Measurements from ENCODE around the gene LRRFIP1.
"Not testable (repeated sequence)": the region's sequence is repeated elsewhere in the genome, so short reads cannot be mapped to it uniquely, and the experiment has no call there.

LRRFIP1 gene

DNA sequence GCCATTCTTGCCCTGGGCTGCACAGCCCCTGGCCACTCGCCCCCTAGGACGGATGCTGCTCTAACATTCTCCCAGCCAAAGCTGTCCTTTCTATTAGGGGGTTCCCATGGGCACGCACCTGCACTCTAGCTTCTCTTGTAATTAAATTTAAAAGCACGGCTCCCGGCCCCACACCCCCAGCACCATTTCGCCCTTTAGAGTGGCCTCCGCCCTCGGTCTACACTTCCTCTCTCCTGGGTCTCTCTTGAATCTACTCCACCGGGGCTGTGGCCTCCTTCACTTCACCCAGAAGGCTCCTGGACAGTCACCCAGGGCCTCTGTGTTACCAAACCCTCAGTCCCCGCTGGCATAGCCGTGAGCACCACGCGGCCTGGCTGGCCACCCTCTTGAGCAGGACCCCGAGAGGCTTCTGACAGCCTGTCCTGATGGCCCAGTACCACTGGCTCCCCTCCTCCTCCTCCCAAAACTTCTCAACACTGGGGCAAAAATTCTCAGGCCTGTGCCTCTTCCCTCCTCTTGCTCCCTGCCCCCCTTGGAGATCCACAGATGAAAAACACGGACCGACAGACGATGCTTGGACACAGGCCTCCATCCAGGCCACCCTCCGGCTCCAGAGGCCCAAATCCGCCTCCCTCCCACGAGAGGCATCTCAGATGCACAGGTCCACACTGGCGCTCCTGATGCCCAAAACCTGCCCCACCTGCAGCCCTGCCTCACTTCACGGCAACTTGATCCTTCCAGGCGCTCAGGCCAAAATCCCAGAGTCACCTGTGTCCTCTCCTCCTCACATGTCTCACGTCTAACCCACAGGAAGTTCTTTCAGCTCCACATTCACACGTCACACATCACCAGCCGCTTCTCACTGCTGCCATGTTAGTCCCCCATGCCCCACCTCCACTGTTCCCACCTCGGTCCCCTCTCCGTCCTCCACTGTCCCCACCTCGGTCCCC is 29.9 kb upstream of the LRRFIP1 start:
- no peak for DNase-seq

DNA sequence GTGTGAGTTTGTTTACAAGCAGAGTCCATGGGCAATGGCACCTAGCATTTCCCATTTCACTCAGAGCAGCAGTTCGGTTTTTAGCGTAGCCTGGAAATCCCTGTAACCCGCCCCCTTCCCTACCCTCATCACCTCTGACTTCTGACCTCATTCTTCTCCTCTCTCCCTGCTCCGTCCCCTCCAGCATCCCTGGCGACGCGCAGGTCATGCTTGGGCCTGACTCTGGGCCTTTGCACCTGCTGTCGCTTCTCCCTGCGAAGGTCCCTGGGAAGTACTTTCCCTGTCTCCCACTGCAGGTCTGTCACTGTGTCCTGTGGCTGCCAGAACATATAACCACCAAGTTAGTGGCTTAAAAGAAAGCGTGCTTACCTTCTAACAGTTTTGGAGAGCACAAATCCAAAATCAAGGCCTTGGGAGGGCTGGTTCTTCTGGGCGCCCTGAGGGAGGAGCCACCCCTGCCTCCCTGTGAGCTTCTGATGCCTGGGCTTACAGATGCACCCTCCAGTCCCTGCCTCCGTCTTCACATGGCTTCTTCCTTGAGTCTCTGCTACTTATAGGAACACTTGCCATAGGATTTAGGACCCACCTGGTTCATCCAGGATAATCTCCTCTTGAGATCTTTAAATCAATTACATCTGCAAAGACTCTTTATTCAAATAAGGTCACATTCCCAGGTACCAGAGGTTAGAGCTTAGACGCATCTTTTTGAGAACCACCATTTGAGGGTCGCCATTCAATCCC is 28.7 kb upstream of the LRRFIP1 start:
- DNase-seq = no peak

DNA sequence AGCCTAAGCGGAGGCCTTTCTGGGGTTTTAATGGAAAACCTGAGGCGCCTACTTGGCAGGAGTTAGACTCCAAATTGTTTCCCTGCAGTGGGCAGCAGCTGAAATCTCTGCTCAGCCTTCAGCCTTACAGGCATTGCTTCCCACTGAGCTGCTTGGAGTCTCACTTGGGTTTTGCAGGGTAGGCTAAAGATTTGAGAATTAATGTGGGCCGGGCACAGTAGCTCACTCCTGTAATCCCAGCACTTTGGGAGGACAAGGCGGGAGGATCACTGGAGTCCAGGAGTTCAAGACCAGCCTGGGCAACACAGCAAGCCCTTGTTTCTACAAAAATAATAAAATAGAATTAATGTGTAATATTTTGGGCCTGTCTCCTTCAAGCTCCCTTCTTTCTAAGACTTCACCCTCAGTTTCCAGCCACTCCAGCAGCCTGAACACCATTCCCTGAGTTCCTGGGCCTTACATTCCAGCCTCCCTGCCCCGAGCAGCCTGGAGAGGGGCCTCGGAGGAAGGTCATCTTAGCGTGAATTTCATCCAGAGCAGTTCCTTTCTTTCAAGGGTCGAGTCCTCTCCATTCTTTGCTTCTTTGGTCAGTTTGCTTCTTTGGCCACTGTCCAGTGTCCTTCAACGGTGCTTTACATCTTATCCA is 27.8 kb upstream of the LRRFIP1 start:
- DNase-seq = no peak

DNA sequence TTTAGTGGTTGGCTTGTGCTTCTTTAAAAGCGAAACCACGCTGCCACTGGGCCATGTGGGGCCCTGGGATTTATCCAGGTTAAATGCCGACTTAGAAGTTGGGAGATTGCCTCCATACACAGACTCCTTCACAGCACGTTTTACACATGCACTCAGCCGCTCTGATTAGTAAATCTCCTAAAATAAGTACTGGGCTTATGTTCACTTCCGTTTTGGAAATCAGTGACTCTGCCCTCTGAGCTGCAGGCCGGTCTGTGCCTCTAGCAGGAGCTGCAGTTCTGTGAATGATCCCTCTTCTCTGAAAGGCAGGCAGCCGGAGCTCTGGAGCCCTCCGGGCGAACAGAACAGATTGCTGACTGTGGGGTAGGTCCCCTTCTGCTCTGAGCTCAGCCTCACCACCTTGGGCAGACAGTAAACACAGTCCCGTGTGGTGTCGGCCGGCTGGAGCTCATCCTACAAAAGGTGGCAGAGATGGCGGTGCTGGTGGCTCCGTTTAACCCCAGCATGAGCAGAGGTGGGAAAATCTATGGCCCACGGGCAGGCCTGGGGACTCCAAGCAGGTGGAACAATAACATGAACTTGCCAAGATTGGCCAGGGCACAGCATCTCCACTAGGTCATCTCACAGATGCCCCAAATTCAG is 27.1 kb upstream of the LRRFIP1 start:
- no peak for DNase-seq

DNA sequence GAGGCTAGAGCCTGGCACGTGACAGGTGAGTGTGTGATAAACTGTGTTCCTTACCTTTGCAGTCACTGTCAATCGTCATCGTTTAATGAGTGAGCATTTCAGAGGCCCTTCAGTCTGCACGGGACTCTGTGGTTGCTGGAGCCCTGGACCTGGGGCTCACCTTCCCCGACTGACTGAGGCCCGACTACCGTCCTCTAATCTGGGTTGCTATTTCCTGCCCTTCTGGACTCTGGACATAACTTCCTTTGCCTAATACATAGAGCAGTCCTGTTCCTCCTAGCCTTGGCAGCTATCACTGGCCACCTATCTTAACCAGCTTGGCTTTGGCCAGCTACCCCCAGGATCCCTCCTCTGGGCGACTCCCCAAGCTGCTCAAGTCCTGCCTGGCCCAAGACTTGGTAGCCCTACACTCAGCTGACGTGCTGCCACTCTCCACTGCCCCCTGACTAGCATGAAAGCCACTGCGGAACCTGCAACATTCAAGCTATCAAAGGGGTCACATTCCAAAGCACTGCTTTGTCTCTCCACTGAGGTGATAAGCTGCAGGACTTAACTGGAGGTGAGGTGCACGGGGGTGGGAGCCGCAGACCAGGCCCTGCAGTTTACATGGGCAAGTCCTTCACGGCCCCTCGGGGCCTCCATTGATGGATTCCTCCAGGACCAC is 25.8 kb upstream of the LRRFIP1 start:
- DNase-seq = no peak

DNA sequence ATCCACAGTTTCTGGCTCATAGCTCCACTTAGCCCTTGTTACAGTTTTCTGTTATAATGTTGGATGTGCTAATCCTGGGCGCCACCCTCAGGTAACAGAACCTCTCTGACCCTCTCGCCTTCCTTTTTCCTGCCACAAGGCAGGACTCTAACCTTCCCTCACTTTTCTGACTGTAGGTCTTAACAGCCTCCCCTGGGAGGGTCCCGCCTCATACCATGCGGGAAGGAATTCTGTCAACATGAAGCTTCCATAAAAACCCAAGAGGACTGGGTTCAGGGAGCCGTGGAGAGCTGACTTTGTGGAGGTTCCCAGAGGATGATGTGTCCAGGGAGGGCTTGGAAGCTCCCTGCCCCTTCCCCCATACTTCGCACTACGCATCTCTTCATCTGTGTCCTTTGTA is 25.0 kb upstream of the LRRFIP1 start:
- no peak for DNase-seq

DNA sequence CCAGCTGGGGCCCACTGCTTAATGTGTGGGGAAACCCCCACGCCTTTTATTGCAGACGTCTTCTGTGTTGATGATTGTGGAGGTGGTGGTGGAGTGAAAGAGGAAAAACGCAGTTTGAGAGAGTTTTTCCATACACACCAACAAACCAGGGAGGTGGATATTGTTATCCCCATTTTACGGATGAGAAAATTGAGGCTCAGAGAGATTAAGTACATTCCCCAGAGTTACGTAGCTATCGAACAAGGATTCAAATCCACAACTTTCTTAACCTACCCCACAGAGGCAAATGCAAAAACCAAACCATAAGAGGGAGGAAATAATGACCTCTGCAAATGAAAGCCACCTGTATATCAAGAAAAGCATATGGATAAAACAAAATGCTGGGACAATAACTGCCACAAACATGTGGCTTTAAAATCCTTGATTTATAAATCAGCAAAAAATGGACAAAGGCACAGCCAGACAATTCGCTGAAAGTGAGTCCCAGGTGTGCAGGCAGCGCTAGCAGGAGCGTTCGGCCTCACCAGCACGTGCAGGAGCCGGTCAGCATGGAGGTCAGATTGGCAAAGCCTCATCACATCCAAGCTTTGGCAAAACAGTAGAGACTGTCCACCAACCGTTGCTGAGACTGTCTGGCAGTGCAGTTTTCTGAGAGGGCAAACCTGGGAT is 24.2 kb upstream of the LRRFIP1 start:
- no peak for DNase-seq

DNA sequence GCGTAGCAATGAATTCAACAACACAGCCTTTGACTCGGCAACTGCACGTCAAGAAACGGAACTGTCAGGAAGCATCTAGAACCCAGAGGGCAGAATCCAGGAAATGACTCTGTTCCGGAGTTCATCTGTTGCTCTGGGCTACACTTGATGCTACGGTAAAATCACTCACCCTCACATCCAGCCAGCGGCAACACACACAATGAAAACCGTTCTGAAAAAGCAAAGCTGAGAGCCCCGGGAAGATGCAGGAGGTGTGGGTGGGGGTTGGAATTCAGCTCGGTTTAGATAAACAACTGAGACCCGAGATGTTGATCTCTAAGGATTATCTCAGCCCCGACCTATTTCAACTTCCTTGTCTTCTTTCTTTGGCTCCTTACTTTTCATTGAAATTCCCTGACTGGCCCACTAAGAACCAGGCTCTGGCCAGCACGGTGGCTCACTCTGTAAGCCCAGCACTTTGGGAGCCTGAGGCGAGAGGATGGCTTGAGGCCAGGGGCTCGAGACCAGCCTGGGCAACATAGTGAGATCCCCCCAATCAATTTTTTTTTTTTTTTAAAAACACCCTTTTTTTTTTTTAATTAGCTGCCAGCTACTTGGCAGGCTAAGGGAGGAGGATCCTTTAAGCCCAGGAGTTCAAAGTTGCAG is 23.5 kb upstream of the LRRFIP1 start:
- DNase-seq = peak in 1 of 2 experiments; percentile 28

DNA sequence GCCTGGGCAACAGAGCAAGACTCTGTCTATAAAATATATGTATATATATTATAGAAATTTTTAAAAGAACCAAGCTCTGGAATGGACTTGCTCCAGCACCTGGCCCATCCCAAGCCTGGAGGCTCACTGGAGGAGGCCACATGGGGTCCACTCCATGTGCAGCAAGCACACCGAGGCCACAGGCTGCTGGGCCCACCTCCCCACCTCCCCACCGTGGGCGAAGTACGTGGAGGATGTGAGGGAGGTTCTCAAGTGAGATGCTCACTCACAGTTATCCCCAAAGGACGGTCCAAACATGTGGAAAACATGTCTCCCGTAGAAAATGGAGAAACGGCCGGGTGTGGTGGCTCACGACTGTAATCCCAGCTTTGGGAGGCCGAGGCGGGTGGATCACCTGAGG is 23.0 kb upstream of the LRRFIP1 start:
- no peak for DNase-seq

DNA sequence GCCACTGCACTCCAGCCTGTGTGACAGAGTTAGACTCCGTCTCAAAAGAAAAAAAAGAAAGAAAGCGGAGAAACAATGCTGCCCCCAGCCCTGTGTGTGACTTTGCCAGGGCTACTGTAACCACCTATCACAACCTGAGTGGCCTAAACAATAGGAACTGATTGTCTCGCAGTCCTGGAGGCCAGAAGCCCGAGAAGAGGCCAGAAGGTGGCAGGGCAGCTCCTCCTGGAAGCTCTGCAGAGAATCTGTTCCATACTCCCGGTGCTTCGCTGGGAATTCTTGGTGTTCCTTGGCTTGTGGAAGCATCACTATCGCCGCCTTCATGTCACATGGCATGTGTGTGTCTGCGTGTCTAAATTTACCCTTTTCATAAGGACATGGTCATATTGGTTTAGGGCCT is 22.4 kb upstream of the LRRFIP1 start:
- DNase-seq = peak in 1 of 2 experiments; percentile 18

DNA sequence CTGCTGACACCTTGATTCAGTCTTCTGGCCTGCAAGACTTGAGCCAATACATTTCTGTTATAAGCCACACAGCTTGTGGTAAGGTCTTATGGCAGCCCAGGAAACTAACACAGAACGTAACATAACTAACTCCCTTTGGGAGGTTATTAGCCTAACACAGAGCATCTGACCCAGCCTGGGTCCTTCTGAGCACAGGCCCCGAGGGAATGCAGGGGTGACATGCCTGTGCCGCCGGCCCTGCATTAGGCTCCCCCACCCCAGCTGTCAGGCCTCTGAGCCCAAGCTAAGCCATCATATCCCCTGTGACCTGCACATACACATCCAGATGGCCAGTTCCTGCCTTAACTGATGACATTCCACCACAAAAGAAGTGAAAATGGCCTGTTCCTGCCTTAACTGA is 20.9 kb upstream of the LRRFIP1 start:
- DNase-seq = not testable (repeated sequence)

DNA sequence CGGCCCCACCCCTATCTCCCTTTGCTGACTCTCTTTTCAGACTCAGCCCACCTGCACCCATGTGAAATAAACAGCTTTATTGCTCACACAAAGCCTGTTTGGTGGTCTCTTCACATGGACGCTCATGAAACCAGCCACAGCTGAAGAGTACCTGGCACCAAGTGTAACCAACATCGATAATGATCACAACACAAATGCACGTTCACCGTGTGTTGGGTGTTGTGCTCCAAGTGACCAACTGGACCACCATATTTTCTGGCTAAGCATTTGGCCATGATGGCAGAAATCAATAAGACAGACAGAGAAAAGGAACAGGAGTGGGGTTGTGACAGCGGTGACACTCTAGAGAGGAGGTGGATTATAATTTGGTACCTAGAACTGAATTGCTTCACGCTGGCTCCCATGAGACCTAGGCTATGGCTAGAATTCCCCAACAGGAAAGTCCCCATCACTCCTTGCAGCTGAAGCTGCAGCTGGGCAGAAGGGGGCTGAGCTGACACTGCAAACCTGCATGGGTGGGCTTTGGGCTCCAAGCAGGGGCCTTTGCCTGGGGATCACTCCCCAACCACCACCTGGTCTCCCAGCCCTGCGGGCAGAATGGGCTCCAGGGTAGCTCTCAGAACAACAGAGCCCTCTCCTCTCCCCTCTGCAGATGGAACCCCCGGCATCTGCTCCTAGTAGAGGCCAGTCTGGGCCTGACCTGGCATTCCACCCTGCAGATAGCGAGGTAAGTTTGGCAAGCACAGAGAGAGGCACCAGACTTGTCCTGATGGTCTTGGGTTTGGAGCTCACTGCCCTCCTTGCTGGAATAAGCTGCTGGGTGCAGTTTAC is 14.6 kb upstream of the LRRFIP1 start:
- no peak for DNase-seq

DNA sequence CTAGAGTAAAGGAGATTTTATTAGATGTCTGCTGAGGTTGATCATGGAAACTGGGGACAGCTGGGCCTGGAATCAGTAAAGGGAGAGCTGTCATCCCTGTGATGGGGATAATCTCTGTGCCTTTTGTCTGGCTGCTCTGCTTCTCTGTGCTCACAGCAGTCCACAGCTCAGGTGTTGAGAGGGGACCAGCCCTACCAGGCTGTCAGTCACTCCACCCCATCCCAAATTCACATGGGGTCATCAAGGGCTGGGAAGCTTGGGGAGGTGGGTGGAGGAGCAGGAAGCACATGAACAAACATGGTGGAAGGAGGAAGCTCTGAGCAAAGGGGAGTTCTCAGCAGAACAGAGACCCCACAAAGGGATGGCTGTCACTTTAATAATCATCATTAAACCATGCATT is 13.7 kb upstream of the LRRFIP1 start:
- DNase-seq = no peak

DNA sequence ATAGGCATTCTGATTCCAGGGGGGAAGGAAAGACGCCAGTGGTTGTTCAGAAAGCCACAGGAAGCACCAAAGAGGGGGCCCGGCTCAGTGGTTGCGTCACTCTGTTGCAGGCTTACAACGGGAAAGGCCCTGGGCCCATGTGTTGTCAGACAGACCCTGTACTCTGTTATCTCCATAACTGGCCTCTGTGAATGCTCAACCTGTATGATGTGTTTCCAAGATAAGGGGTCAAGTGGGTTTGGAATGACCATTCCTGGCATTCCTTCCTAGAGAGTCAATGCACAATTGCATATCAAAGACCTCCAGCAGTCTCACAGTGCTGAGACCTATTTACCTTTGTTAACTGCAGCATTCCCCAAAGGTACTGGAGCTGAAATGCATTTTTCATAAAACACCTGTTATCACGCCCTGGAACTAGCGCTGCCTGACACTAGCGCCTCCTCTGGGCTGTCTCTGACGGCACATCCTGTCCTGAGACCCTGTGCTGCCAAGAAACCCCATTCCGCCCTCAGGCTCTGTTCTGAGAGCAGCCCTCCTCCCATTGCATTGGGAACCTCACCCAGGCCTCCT is 13.2 kb upstream of the LRRFIP1 start:
- peak in 1 of 2 experiments; percentile 64 for DNase-seq

DNA sequence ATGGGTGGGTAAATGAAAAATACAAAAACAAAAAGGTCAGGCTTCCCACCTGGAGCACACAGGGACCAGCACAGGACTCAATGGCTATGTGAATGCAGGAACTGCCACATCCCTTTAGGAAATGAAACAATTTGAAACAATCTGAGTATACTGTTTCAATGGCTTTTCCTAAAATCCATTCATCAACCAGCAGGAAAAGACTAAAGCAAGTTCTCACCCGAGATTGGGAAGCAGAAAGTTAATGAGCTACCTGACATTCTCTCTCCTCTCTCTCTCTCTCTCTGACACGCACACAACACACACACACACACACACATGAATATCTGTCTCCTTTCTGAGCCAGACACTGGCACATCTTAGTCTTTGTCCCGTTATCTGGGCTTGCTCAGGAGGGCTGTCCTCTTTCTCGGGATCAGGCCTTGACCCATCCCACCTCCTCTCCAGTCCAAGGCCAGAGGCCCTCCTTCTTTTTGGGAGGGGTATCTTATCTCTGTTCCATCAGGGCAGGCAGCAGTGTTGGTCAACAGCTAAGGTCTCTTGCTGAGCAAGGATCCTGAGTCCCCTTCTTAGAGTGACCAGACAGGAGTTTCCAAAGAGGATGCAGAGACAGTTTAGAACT is 11.6 kb upstream of the LRRFIP1 start:
- no peak for DNase-seq

DNA sequence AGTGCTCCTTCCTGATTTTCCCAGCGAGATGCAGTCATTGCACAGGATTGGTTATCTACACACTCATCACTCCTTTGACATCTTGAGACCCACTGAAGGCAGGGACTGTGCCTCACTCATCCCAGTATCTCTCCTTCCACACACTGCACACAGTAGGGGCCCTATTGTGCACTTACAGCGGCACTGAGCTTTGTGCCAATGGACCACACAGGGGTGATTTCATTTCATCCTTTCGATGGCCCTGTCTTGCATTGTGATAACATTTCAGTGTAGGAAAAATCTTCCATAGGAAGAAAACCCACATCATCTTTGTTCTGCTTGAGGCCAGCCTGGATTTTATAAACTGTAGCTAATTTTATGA is 11.0 kb upstream of the LRRFIP1 start:
- DNase-seq = no peak

DNA sequence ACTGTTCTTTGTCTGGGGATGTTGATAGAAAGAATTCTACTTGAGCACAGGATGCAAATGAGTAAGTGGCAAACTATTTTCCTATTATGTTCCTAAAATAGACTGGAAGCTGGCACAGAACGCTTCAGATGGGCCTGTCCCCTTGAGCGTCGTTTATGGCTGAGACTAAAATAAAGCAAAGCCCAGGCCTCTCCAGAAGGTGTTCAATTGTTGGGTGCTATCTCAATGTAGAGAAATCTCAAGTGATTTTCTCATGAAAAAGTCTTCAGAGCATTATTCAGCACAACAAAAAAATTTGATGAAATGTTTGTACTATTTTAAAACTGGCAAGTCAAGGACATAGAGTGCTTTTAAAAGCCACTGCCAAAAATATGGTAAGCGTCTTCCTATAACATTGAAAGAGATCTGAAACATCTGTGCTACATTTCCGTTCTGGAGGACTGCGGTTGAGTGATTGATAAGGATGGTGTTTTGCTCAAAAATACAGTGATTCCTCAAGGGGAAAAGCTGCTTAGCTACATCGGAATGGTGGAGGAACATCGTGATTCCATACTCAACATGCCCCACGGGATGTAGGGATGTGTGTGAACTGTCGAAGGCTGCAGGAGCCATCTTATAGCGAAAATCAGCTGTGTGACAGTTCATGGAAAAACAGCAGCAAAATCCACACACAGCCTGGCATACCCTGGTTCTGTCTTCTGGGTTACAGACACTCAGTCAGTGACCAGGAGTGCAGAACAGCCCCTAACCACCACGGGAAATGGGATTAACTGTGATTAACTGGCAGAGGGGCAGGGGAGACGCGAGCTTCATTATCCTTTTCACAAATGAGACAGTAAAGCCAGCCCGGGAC is 10.4 kb upstream of the LRRFIP1 start:
- peak in 1 of 2 experiments; percentile 57 for DNase-seq

DNA sequence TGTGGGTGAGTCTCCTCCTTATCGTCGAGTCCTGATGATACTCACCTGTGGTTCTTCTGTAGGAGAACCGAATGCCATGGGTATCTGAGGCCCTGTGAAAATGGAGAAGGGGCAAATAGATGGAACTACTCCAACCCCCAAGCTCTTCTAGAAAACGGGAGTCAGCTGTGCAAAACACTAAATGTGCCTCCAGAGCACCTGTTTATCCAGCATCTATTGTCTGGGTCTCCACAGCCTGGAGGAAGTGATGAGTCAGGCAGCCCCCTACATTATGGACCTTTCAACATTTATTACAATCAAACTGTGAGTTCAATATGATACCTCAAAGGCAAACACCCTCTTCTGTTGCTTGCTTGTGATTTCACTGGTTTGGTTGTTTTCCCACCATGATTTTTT is 9.8 kb upstream of the LRRFIP1 start:
- DNase-seq = no peak

DNA sequence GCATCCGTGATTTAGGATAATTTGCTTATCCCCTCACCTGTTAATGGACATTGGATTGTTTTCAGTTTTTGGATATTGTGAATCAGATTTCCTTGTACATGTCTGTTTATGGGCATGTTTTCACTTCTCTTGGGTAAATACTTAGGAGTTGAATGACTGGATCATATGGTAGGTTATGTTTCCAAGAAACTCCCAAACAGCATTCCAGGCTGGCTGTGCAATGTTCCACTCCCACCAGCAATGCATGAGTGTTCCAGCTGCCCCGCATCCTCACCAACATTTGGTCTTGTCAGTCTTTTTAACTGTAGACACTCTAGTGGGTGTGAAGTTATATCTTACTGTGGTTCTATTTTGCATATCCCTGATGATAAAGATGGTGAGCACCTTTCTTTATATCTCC is 8.9 kb upstream of the LRRFIP1 start:
- DNase-seq = no peak

Data from SW 1271 (cell line).